HCT116 (cell line): Measurements from ENCODE around the gene PREX1. TPM values are rescaled to one million over a fixed set of nuclear protein-coding genes. Genes with fewer than 3 reads are reported as not detected.

Experiments
- ATAC-seq: fragments of 200-7000 bp; cut with Tn5 transposase; 2 replicates; pipeline ENCODE4 v1.9.1; 2020; ENCODE audit warnings: mild to moderate bottlenecking, moderate library complexity
- BruUV-seq: library from RNA; stranded (reverse); fragments of 400-500 nt; replicated peaks from 2 replicates; lab custom pipeline; 2021; lab: Mats Ljungman, UMichigan
- CTCF ChIA-PET: fragments of 300-600 bp; sonication (Branson Sonifier 250); formaldehyde crosslinking; loops from one replicate; lab custom pipeline; 2021; ENCODE audit warnings: antibody characterized with exemption; lab: Charles Lee
- POLR2A ChIA-PET: fragments of 300-600, 350-600 bp; sonication (Branson Sonifier 250); formaldehyde crosslinking; loops from one replicate; lab custom pipeline; 2021; ENCODE audit warnings: antibody characterized with exemption; lab: Charles Lee
- RAD21 ChIA-PET, 2 experiments: fragments of 300-600 bp; sonication (Branson Sonifier 250); formaldehyde crosslinking; loops; one replicate each; lab custom pipeline; 2023; ENCODE audit warnings: low total read pairs in 2 of 2; ENCODE audit not compliant: uncharacterized antibody in 2 of 2, unreplicated experiment in 2 of 2, low non-redundant PET in 1 of 2; lab: Charles Lee
- DNase-seq: peaks from one replicate; pipeline ENCODE4 v3.0.0-alpha.2; 2010; ENCODE audit warnings: low read depth, low spot score
- H2AFZ ChIP-seq: fragments of 200-600 bp; shearing (Covaris generic), sonication (generic); 2 replicates; pipeline ENCODE4 v1.6.1; 2017; ENCODE audit warnings: low read depth, mixed run types, mixed read lengths, antibody characterized with exemption, low read length; ENCODE audit not compliant: poor library complexity, severe bottlenecking
- H3K27ac ChIP-seq: 2 replicates; pipeline ENCODE4 v1.5.1; 2012; ENCODE audit warnings: low read depth, low read length
- H3K27me3 ChIP-seq: fragments of 200-600 bp; sonication (generic); 2 replicates; pipeline ENCODE4 v1.6.1; 2016; ENCODE audit warnings: mixed run types, low read length, mixed read lengths; ENCODE audit not compliant: insufficient read depth
- H3K36me3 ChIP-seq, 2 experiments: fragments of 200-500 bp in 1 of 2; fragments of 200-600 bp in 1 of 2; sonication (Bioruptor generic) in 1 of 2; sonication (generic) in 1 of 2; 2 replicates each; pipeline versions ENCODE4 v1.5.1 to v1.6.1; 2014 to 2016; ENCODE audit warnings: low read length in 2 of 2, inconsistent platforms in 1 of 2, mixed read lengths in 1 of 2, mixed run types in 1 of 2; ENCODE audit not compliant: insufficient read depth in 2 of 2, control insufficient read depth in 1 of 2
- H3K4me1 ChIP-seq, 2 experiments: fragments of 200-600 bp in 1 of 2; sonication (generic) in 1 of 2; 2 replicates each; pipeline versions ENCODE4 v1.5.1 to v1.6.1; 2012 to 2017; ENCODE audit warnings: low read length in 2 of 2, inconsistent platforms in 1 of 2, mild to moderate bottlenecking in 1 of 2, mixed read lengths in 1 of 2, mixed run types in 1 of 2, moderate library complexity in 1 of 2; ENCODE audit not compliant: insufficient read depth in 2 of 2, control insufficient read depth in 1 of 2
- H3K4me2 ChIP-seq: fragments of 200-600 bp; sonication (generic); 2 replicates; pipeline ENCODE4 v1.6.1; 2017; ENCODE audit warnings: mixed run types, low read length, mixed read lengths
- H3K4me3 ChIP-seq, 2 experiments: fragments of 200-600 bp in 1 of 2; sonication (generic) in 1 of 2; replicated peaks in 1 of 2; 2 replicates each; pipeline ENCODE4 v1.5.1; 2011 to 2016; ENCODE audit warnings: low read length in 2 of 2, control low read depth in 1 of 2, low read depth in 1 of 2, mild to moderate bottlenecking in 1 of 2, mixed read lengths in 1 of 2, mixed run types in 1 of 2
- H3K79me2 ChIP-seq: fragments of 200-600 bp; sonication (generic); 2 replicates; pipeline ENCODE4 v1.6.1; 2017; ENCODE audit warnings: mild to moderate bottlenecking, mixed run types, low read length, moderate library complexity, mixed read lengths; ENCODE audit not compliant: insufficient read depth
- H3K9ac ChIP-seq: fragments of 200-600 bp; sonication (generic); 2 replicates; pipeline ENCODE4 v1.6.1; 2016; ENCODE audit warnings: low read length, mixed read lengths
- H3K9me2 ChIP-seq: fragments of 200-600 bp; sonication (generic), shearing (Covaris generic); 2 replicates; pipeline ENCODE4 v1.6.1; 2017; ENCODE audit warnings: mixed run types, mild to moderate bottlenecking, moderate library complexity; ENCODE audit not compliant: insufficient read depth
- H3K9me3 ChIP-seq, 2 experiments: fragments of 200-500 bp in 1 of 2; fragments of 200-600 bp in 1 of 2; sonication (Bioruptor generic) in 1 of 2; sonication (generic) in 1 of 2; 2 replicates each; pipeline ENCODE4 v1.6.1; 2014 to 2017; ENCODE audit warnings: low read length in 2 of 2, mixed read lengths in 2 of 2, inconsistent platforms in 1 of 2, low read depth in 1 of 2, mild to moderate bottlenecking in 1 of 2, mixed run types in 1 of 2, moderate library complexity in 1 of 2; ENCODE audit not compliant: control insufficient read depth in 1 of 2, insufficient read depth in 1 of 2
- H4K20me1 ChIP-seq: fragments of 200-600 bp; sonication (generic), shearing (Covaris generic); 2 replicates; pipeline ENCODE4 v1.6.1; 2017; ENCODE audit warnings: mixed run types, mild to moderate bottlenecking, moderate library complexity; ENCODE audit not compliant: insufficient read depth
- ATF3 ChIP-seq: IDR thresholded peaks from 2 replicates; pipeline ENCODE4 v1.6.1; 2012
- CBX3 ChIP-seq: IDR thresholded peaks from 2 replicates; pipeline ENCODE4 v1.6.1; 2012; ENCODE audit warnings: low read depth
- CTCF ChIP-seq, 3 experiments: fragments of 200-600 bp in 1 of 3; sonication (generic) in 1 of 3; IDR thresholded peaks in 2 of 3; conservative IDR thresholded peaks in 1 of 3; 2 replicates each; pipeline ENCODE4 v1.5.1; 2012 to 2017; ENCODE audit warnings: low read depth in 2 of 3, low read length in 2 of 3, antibody characterized with exemption in 1 of 3, borderline replicate concordance in 1 of 3, control low read depth in 1 of 3, mild to moderate bottlenecking in 1 of 3, mixed read lengths in 1 of 3, mixed run types in 1 of 3, moderate library complexity in 1 of 3; ENCODE audit not compliant: insufficient read depth in 1 of 3
- EGR1 ChIP-seq: IDR thresholded peaks from 2 replicates; pipeline ENCODE4 v1.6.1; 2012; ENCODE audit warnings: low read depth
- ELF1 ChIP-seq: IDR thresholded peaks from 2 replicates; pipeline ENCODE4 v1.6.1; 2012; ENCODE audit warnings: low read depth, borderline replicate concordance
- EZH2 ChIP-seq: fragments of 200-600 bp; sonication (generic); IDR thresholded peaks from 2 replicates; pipeline ENCODE4 v1.6.1; 2017; ENCODE audit warnings: antibody characterized with exemption, mixed run types
- EZH2phosphoT487 ChIP-seq: fragments of 200-600 bp; IDR thresholded peaks from 2 replicates; pipeline ENCODE4 v1.6.1; 2018; ENCODE audit warnings: antibody characterized with exemption, borderline replicate concordance
- FOSL1 ChIP-seq: IDR thresholded peaks from 2 replicates; pipeline ENCODE4 v1.6.1; 2012; ENCODE audit warnings: low read depth
- POLR2A ChIP-seq: IDR thresholded peaks from 2 replicates; pipeline ENCODE4 v1.7.0; 2011; ENCODE audit warnings: borderline replicate concordance; ENCODE audit not compliant: insufficient read depth, insufficient read length; ENCODE audit errors: extremely low read depth
- POLR2AphosphoS5 ChIP-seq: IDR thresholded peaks from 2 replicates; pipeline ENCODE4 v1.6.1; 2011; ENCODE audit warnings: mild to moderate bottlenecking, low read depth, low read length, moderate library complexity
- RAD21 ChIP-seq: IDR thresholded peaks from 2 replicates; pipeline ENCODE4 v1.6.1; 2012; ENCODE audit warnings: low read depth, mild to moderate bottlenecking
- SP1 ChIP-seq: IDR thresholded peaks from 2 replicates; pipeline ENCODE4 v1.6.1; 2012; ENCODE audit warnings: low read depth
- SRF ChIP-seq: IDR thresholded peaks from 2 replicates; pipeline ENCODE4 v1.6.1; 2012; ENCODE audit warnings: low read depth
- TCF7L2 ChIP-seq: IDR thresholded peaks from 2 replicates; pipeline ENCODE4 v1.7.0; 2011; ENCODE audit warnings: borderline replicate concordance, inconsistent platforms; ENCODE audit not compliant: insufficient read depth, insufficient read length; ENCODE audit errors: extremely low read depth
- YY1 ChIP-seq: IDR thresholded peaks from 2 replicates; pipeline ENCODE4 v1.6.1; 2011; ENCODE audit warnings: low read length, low read depth, moderate library complexity, mild to moderate bottlenecking; ENCODE audit not compliant: insufficient replicate concordance; ENCODE audit errors: extremely low read depth
- ZFX ChIP-seq: fragments of 450-650 bp; IDR thresholded peaks from 2 replicates; pipeline ENCODE4 v1.6.1; 2017
- ZNF274 ChIP-seq: fragments of 200-500 bp; sonication (Bioruptor generic); IDR thresholded peaks from 2 replicates; pipeline ENCODE4 v1.6.1; 2014; ENCODE audit warnings: mild to moderate bottlenecking, low read depth, low read length, inconsistent platforms
- intact Hi-C: fragments of 100-400 bp; cut with micrococcal nuclease; formaldehyde crosslinking; loops from 2 replicates; pipeline ENCODE4 v1.10.0; 2022
- total RNA-seq: library from RNA; stranded (reverse); gene quantifications from one replicate; pipeline ENCODE4 v1.2.1, GENCODE V29; 2021; ENCODE audit not compliant: unreplicated experiment
- TF ChIP-seq, protein P1 (sequence below): IDR thresholded peaks from 2 replicates; pipeline ENCODE4 v1.6.1; 2012

The PREX1 gene
- total RNA-seq, 1 experiment from 2014 or later = 6.1 TPM

DNA sequence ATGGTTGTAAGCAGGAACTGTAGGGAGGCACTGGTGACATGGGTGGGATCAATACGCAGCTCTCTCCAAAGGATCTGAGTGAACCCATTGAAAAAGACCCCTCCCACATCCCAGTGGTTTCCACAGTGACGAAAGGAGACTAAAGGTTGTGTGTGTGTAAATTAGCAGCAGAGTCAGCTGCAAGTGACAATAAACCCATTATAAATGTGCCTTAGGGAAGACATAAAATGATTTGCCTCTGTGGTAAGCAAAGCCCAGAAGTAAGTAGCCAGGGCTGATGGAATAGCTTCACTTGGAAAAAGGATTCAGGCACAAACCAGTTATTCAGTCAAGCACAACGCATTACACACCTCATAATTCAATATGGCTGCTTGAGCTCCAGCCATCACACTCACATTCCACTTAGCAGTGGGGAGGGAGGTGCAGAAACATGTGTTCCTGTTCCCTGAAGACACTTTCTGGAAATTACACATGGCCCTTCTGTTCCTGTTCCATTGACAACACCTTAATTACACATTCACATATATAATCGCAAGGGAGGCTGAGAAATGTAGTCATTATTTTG, 231.4 kb downstream of the PREX1 start:
- Histone ChIP-seq H3K27me3 (peaks cover 2% of the 10 kb centered on the region; the same call in 1 of the 2 replicates), H3K9me3 (no peaks in the 10 kb centered on the region), H3K4me2 (no peak overlapping the region), H3K79me2 (no peaks in the 10 kb centered on the region), H3K36me3 (no peaks in the 10 kb centered on the region), H4K20me1 (no peaks in the 10 kb centered on the region), H3K9me2 (no peaks in the 10 kb centered on the region), H2AFZ (no peak overlapping the region), H3K27ac (no peak overlapping the region), H3K9ac (no peak overlapping the region), H3K4me1 (no peaks in the 10 kb centered on the region; a peak in 1 of 4 replicates), H3K4me3 (no peak overlapping the region)
- TF ChIP-seq TCF7L2 (no peak), CBX3 (no peak), POLR2A (no peak), ELF1 (no peak), SRF (no peak), RAD21 (no peak), POLR2AphosphoS5 (no peak), ZNF274 (no peak), EZH2 (no peak), CTCF (IDR thresholded peaks at IDR 0.05 in 2 of 3, conservative IDR thresholded peaks at IDR 0.05 in 1 of 3; ENCODE audit: borderline replicate concordance in 1 of 3, insufficient read depth in 1 of 3, low read depth in 2 of 3, low read length in 2 of 3) (no peak), ZFX (no peak), SP1 (no peak), FOSL1 (no peak), EGR1 (no peak), YY1 (no peak), EZH2phosphoT487 (no peak), ATF3 (no peak)
- TF ChIP-seq, protein P1, sequence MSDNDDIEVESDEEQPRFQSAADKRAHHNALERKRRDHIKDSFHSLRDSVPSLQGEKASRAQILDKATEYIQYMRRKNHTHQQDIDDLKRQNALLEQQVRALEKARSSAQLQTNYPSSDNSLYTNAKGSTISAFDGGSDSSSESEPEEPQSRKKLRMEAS = no peak
- ChIA-PET RAD21 (no interaction called here), CTCF (interaction anchor here (1.2 to 2.5 kb wide), 2 partner anchors 24 to 810 kb away, joined by 3 to 6 read pairs; no protein-coding TSS in a partner anchor), POLR2A (interaction anchor here (0.9 kb wide), 1 partner anchor 847 kb away, joined by 3 read pairs; no protein-coding TSS in a partner anchor)
- BruUV-seq = no TSS peak
- DNase-seq (no peak), ATAC-seq (no peak)
- intact Hi-C loops = no loop called here
